SW480 (cell line): Measurements from ENCODE around the gene STX16.

Experiments
- DNase-seq: peaks from one replicate; pipeline ENCODE4 v3.0.0-alpha.2; 2016; ENCODE audit warnings: low spot score

The STX16 gene

GRCh38 chr20:58677808-58678207, 26.7 kb downstream of the STX16 start:
- DNase-seq: no peak

- no peak for DNase-seq
These were observed 27.7 kb downstream of the STX16 start for GRCh38 chr20:58678806-58679205.

- peak; percentile 20 for DNase-seq
These were observed 31.8 kb downstream of the STX16 start for GRCh38 chr20:58682656-58683531.

GRCh38 chr20:58684291-58684690, 33.2 kb downstream of the STX16 start:
- no peak for DNase-seq

GRCh38 chr20:58685988-58686387, 34.9 kb downstream of the STX16 start:
- DNase-seq: no peak

GRCh38 chr20:58688414-58688813, 37.3 kb downstream of the STX16 start:
- DNase-seq: no peak

- no peak for DNase-seq
These were observed 37.8 kb downstream of the STX16 start for GRCh38 chr20:58688840-58689239.

GRCh38 chr20:58690396-58691135, 39.5 kb downstream of the STX16 start:
- DNase-seq: no peak

- no peak for DNase-seq
These were observed 40.9 kb downstream of the STX16 start for GRCh38 chr20:58691773-58692578.

GRCh38 chr20:58692579-58693225, 41.6 kb downstream of the STX16 start, which contains the start of gene NPEPL1:
Gene NPEPL1 (plus strand): TSS chr20:58692800. CDS start chr20:58692901, 101 bp downstream.
- peak; percentile 81 for DNase-seq

- DNase-seq: peak; percentile 36
These were observed 42.3 kb downstream of the STX16 start for GRCh38 chr20:58693226-58694006.

- DNase-seq: no peak
These were observed 43.4 kb downstream of the STX16 start for GRCh38 chr20:58694241-58695083.

- DNase-seq: no peak
These were observed 44.1 kb downstream of the STX16 start for GRCh38 chr20:58695084-58695722.

GRCh38 chr20:58695895-58696375, 44.9 kb downstream of the STX16 start:
- no peak for DNase-seq

- no peak for DNase-seq
These were observed 45.4 kb downstream of the STX16 start for GRCh38 chr20:58696411-58696961.

GRCh38 chr20:58697201-58697866, 46.3 kb downstream of the STX16 start:
- no peak for DNase-seq

GRCh38 chr20:58697867-58698703, 47.0 kb downstream of the STX16 start:
- no peak for DNase-seq
